GM12878 (cell line): ENCODE data around the gene RAB37. TPM values are rescaled to one million over a fixed set of nuclear protein-coding genes. Genes with fewer than 3 reads are reported as not detected.
A peak's percentile ranks its signal among the peaks of the same experiment; 100 is the strongest.

Experiments used
- ATAC-seq: fragments of 200-7000 bp; cut with Tn5 transposase; 3 replicates; pipeline ENCODE4 v1.9.1; 2020; ENCODE audit warnings: mild to moderate bottlenecking, moderate library complexity
- BruUV-seq: library from RNA; stranded (reverse); fragments of 400-500 nt; replicated peaks from 2 replicates; lab custom pipeline; 2021; lab: Mats Ljungman, UMichigan
- CTCF ChIA-PET: fragments of 300-600 bp; sonication (Branson Sonifier 250); formaldehyde crosslinking; extraction: SDS; loops from one replicate; lab custom pipeline; 2021; ENCODE audit warnings: inconsistent platforms; lab: Yijun Ruan, JAX
- POLR2A ChIA-PET: fragments of 350-600 bp; formaldehyde crosslinking; extraction: SDS; loops from one replicate; lab custom pipeline; 2021; ENCODE audit warnings: inconsistent platforms; lab: Charles Lee
- RAD21 ChIA-PET: fragments of 300-600 bp; sonication (Branson Sonifier 250); formaldehyde crosslinking; loops from one replicate; lab custom pipeline; 2023; ENCODE audit warnings: antibody characterized with exemption; ENCODE audit not compliant: unreplicated experiment; lab: Charles Lee
- SMC1A ChIA-PET: fragments of 300-600 bp; sonication (Branson Sonifier 250); formaldehyde crosslinking; loops from one replicate; lab custom pipeline; 2023; ENCODE audit not compliant: unreplicated experiment, uncharacterized antibody; lab: Charles Lee
- DNase-seq: peaks from one replicate; pipeline ENCODE4 v3.0.0-alpha.2; 2011; ENCODE audit warnings: low read depth, low spot score
- FAIRE-seq: peaks from 3 replicates; lab custom pipeline; 2011; peaks lifted over from hg19 to GRCh38; lab: Jason Lieb, UNC
- H2AFZ ChIP-seq: 2 replicates; pipeline ENCODE4 v1.6.0; 2011; ENCODE audit warnings: low read depth, low read length, control low read depth; ENCODE audit not compliant: control insufficient read depth
- H3K27ac ChIP-seq: 2 replicates; pipeline ENCODE4 v1.5.1; 2011; ENCODE audit warnings: control low read depth; ENCODE audit not compliant: control insufficient read depth, insufficient read depth
- H3K27me3 ChIP-seq, 2 experiments: replicated peaks in 1 of 2; 2 replicates each; pipeline versions ENCODE4 v1.6.0 to v1.6.1; 2011; ENCODE audit warnings: low read length in 1 of 2; ENCODE audit not compliant: control insufficient read depth in 2 of 2, insufficient read depth in 2 of 2
- H3K36me3 ChIP-seq, 2 experiments: 2 replicates each; pipeline ENCODE4 v1.5.1; 2011; ENCODE audit warnings: low read length in 1 of 2; ENCODE audit not compliant: control insufficient read depth in 2 of 2, insufficient read depth in 2 of 2
- H3K4me1 ChIP-seq: 2 replicates; pipeline ENCODE4 v1.6.1; 2011; ENCODE audit warnings: mild to moderate bottlenecking, low read length, moderate library complexity, mixed read lengths; ENCODE audit not compliant: control insufficient read depth, insufficient read depth
- H3K4me2 ChIP-seq: 2 replicates; pipeline ENCODE4 v1.6.0; 2011; ENCODE audit warnings: control low read depth; ENCODE audit not compliant: control insufficient read depth, insufficient read depth
- H3K4me3 ChIP-seq: fragments of 200-600 bp; sonication (generic); 2 replicates; pipeline ENCODE4 v1.5.1; 2016
- H3K79me2 ChIP-seq: 2 replicates; pipeline ENCODE4 v1.6.0; 2011; ENCODE audit warnings: low read length; ENCODE audit not compliant: control insufficient read depth, insufficient read depth
- H3K9ac ChIP-seq: 2 replicates; pipeline ENCODE4 v1.8.0; 2011; ENCODE audit warnings: low read length, control low read depth, mixed read lengths; ENCODE audit not compliant: control insufficient read depth, insufficient read depth
- H3K9me3 ChIP-seq: replicated peaks from 3 replicates; pipeline ENCODE4 v1.5.1; 2011; ENCODE audit warnings: mild to moderate bottlenecking, low read length; ENCODE audit not compliant: control insufficient read depth, insufficient read depth
- H4K20me1 ChIP-seq: 2 replicates; pipeline ENCODE4 v1.6.0; 2011; ENCODE audit not compliant: control insufficient read depth, insufficient read depth
- CBFB ChIP-seq: IDR thresholded peaks from 2 replicates; pipeline ENCODE4 v1.6.1; 2016; ENCODE audit warnings: antibody characterized with exemption, low read depth
- CEBPB ChIP-seq, 2 experiments: fragments of 150-350 bp in 1 of 2; IDR thresholded peaks; 2 replicates each; pipeline ENCODE4 v1.6.1; 2012 to 2014; ENCODE audit warnings: low read depth in 2 of 2, low read length in 2 of 2, borderline replicate concordance in 1 of 2, inconsistent platforms in 1 of 2
- CTCF ChIP-seq, 3 experiments: IDR thresholded peaks in 2 of 3; conservative IDR thresholded peaks in 1 of 3; 2 replicates each; pipeline ENCODE4 v1.5.1; 2011; ENCODE audit warnings: low read depth in 3 of 3, low read length in 3 of 3, mild to moderate bottlenecking in 3 of 3, control low read depth in 2 of 3, moderate library complexity in 2 of 3, inconsistent platforms in 1 of 3, mixed read lengths in 1 of 3; ENCODE audit not compliant: control insufficient read depth in 2 of 3, insufficient read depth in 1 of 3; ENCODE audit errors: extremely low read depth in 1 of 3
- E2F4 ChIP-seq: IDR thresholded peaks from 2 replicates; pipeline ENCODE4 v1.6.1; 2012; ENCODE audit warnings: low read depth, low read length, improper control_type of control experiment
- HDGF ChIP-seq: fragments of 450-650 bp; IDR thresholded peaks from 2 replicates; pipeline ENCODE4 v1.6.1; 2016; ENCODE audit warnings: antibody characterized with exemption
- IKZF1 ChIP-seq: fragments of 450-650 bp; conservative IDR thresholded peaks from 2 replicates; pipeline ENCODE4 v1.6.1; 2017; ENCODE audit warnings: antibody characterized with exemption, mild to moderate bottlenecking
- IRF3 ChIP-seq: fragments of 450-650 bp; IDR thresholded peaks from 2 replicates; pipeline ENCODE4 v1.6.1; 2014; ENCODE audit warnings: mild to moderate bottlenecking
- JUNB ChIP-seq: IDR thresholded peaks from 2 replicates; pipeline ENCODE4 v1.6.1; 2016; ENCODE audit warnings: antibody characterized with exemption, mild to moderate bottlenecking
- MEF2B ChIP-seq: fragments of 450-650 bp; IDR thresholded peaks from 2 replicates; pipeline ENCODE4 v1.6.1; 2018; ENCODE audit warnings: mild to moderate bottlenecking, moderate library complexity; ENCODE audit not compliant: partially characterized antibody, poor library complexity, severe bottlenecking
- MLLT1 ChIP-seq: fragments of 450-650 bp; IDR thresholded peaks from 2 replicates; pipeline ENCODE4 v1.6.1; 2016; ENCODE audit warnings: mild to moderate bottlenecking
- NFYB ChIP-seq: IDR thresholded peaks from 2 replicates; pipeline ENCODE4 v1.6.1; 2011; ENCODE audit warnings: low read depth, mild to moderate bottlenecking, low read length, improper control_type of control experiment, moderate library complexity; ENCODE audit not compliant: insufficient read depth
- NR2C1 ChIP-seq: fragments of 450-650 bp; IDR thresholded peaks from 2 replicates; pipeline ENCODE4 v1.6.1; 2017; ENCODE audit warnings: antibody characterized with exemption, mild to moderate bottlenecking, moderate library complexity
- RB1 ChIP-seq: fragments of 450-650 bp; formaldehyde crosslinking; IDR thresholded peaks from 2 replicates; pipeline ENCODE4 v1.6.1; 2017; ENCODE audit warnings: mild to moderate bottlenecking, borderline replicate concordance
- SPI1 ChIP-seq: IDR thresholded peaks from 2 replicates; pipeline ENCODE4 v1.6.1; 2011; ENCODE audit warnings: low read depth, mild to moderate bottlenecking, low read length, moderate library complexity, borderline replicate concordance; ENCODE audit not compliant: insufficient read depth
- TCF12 ChIP-seq: IDR thresholded peaks from 2 replicates; pipeline ENCODE4 v1.6.1; 2011; ENCODE audit warnings: low read depth, mild to moderate bottlenecking, low read length
- YY1 ChIP-seq: IDR thresholded peaks from 2 replicates; pipeline ENCODE4 v1.6.1; 2011; ENCODE audit warnings: low read depth, mild to moderate bottlenecking, low read length
- WGBS: methylation state at CpG from one replicate; pipeline ENCODE4 v1.1.6; 2016; ENCODE audit warnings: low lambda C conversion rate; ENCODE audit not compliant: insufficient replicate concordance, insufficient coverage; ENCODE audit errors: missing lambda C conversion rate; 5-methylcytosine and 5-hydroxymethylcytosine counted together
- in situ Hi-C: fragments of 300-500 bp; cut with MboI; formaldehyde crosslinking; loops from 9 replicates; pipeline ENCODE4 v1.14.3; 2018; ENCODE audit warnings: mixed read lengths
- intact Hi-C: fragments of 100-400 bp; cut with micrococcal nuclease; formaldehyde crosslinking; loops from one replicate; pipeline ENCODE4 v1.14.2; 2022; ENCODE audit not compliant: unreplicated experiment
- polyA plus RNA-seq, 11 experiments: library from polyadenylated mRNA; depleted of rRNA in 4 of 11; unstranded in 6 of 11; stranded (reverse) in 5 of 11; fragments of >200 nt; fragmentation: Nextera tagmentation in 4 of 11; fragmentation: Illumina TruSeq in 1 of 11; extraction: Ambion mirVana in 4 of 11; extraction: Trizol in 1 of 11; gene quantifications; 1 replicate in 1 of 11; 2 replicates in 10 of 11; pipeline versions ENCODE4 v1.2.1 to v1.2.3, GENCODE V29; 2011 to 2016; ENCODE audit warnings: inconsistent platforms in 2 of 11, missing spikeins in 2 of 11, low read depth in 1 of 11
- total RNA-seq, 4 experiments: library from RNA; depleted of rRNA in 3 of 4; stranded (reverse); fragments of >200 nt in 3 of 4; fragmentation: Illumina TruSeq in 1 of 4; extraction: Trizol in 1 of 4; gene quantifications; 2 replicates each; pipeline versions ENCODE4 v1.2.1 to v1.2.3, GENCODE V29; 2013 to 2021

Gene RAB37
- total and polyA plus RNA-seq, 10 of the 15 experiments (the other 5 are each of a cell fraction or from before 2014, with no cell fraction given) = 0.48 to 5.6 (median 1.7) TPM

- TF ChIP-seq CEBPB (IDR thresholded peaks at IDR 0.05; ENCODE audit: borderline replicate concordance in 1 of 2, low read depth in 2 of 2, low read length in 2 of 2) = no peak
- TF ChIP-seq TCF12 = no peak
Measured at GRCh38 chr17:74746922-74747321, 9.9 kb downstream of the RAB37 start (continued).

GRCh38 chr17:74748279-74748528, 11.1 kb downstream of the RAB37 start:
- Histone ChIP-seq H3K4me2 (peak overlapping the region; percentile 85), H4K20me1 (no peaks in the 10 kb centered on the region), H3K4me1 (peaks cover 8% of the 10 kb centered on the region), H3K79me2 (peaks cover 33% of the 10 kb centered on the region), H3K36me3 (no peaks in the 10 kb centered on the region), H3K9ac (peak overlapping the region; percentile 51; the same call in 1 of the 2 replicates), H3K4me3 (peak overlapping the region; percentile 65; the same call in 1 of the 2 replicates), H3K27ac (peak overlapping the region; percentile 28; the same call in 1 of the 2 replicates), H3K9me3 (no peaks in the 10 kb centered on the region), H3K27me3 (no peaks in the 10 kb centered on the region), H2AFZ (peak overlapping the region; percentile 64)
- intact Hi-C loops (no loop called here), in situ Hi-C loops (no loop called here)
- WGBS = 1% methylated on average over 19 of the region's 34 CpGs
- ChIA-PET RAD21 (interaction anchor here (2.0 kb wide), 1 partner anchor 91 kb away, joined by 6 read pairs; no protein-coding TSS in a partner anchor), SMC1A (interaction anchor here (3.3 kb wide), 1 partner anchor 11 kb away, joined by 15 read pairs; the partner anchor contains the start of gene RAB37), POLR2A (interaction anchor here (3.1 kb wide), 1 partner anchor 10 kb away, joined by 22 read pairs; the partner anchor contains the start of gene RAB37), CTCF (interaction anchor here (0.6 to 4.5 kb wide), 5 partner anchors 12 to 126 kb away, joined by 3 to 98 read pairs (median 43); partner anchors contain the start of genes GRIN2C and RAB37)
- BruUV-seq = no TSS peak
- DNase-seq (no peak), ATAC-seq (no peak), FAIRE-seq (no peak)
- 0 out of 2 replicates have a peak, but pooled peaks have one; percentile 20 for TF ChIP-seq NR2C1
- TF ChIP-seq NFYB = peak; percentile 92; the same call in 1 of the 2 replicates
- 0 out of 2 replicates have a peak, but pooled peaks have one; percentile 9 for TF ChIP-seq E2F4
- no peak for TF ChIP-seq JUNB
- peak; percentile 82; the same call in 1 of the 2 replicates for TF ChIP-seq YY1
- TF ChIP-seq RB1 = 0 out of 2 replicates have a peak, but pooled peaks have one; percentile 21
- 0 out of 2 replicates have a peak, but pooled peaks have one; percentile 5 for TF ChIP-seq IKZF1
- TF ChIP-seq MLLT1 = 0 out of 2 replicates have a peak, but pooled peaks have one; percentile 27
- TF ChIP-seq SPI1 = peak; percentile 53; the same call in 1 of the 2 replicates
- no peak for TF ChIP-seq CBFB
- TF ChIP-seq CTCF (IDR thresholded peaks at IDR 0.05 in 2 of 3, conservative IDR thresholded peaks at IDR 0.05 in 1 of 3; ENCODE audit: control insufficient read depth in 2 of 3, extremely low read depth in 1 of 3, insufficient read depth in 1 of 3, low read depth in 3 of 3, low read length in 3 of 3) = peak in 1 of 3 experiments; percentile 13; a peak in 1 of 6 replicates
- TF ChIP-seq MEF2B = no peak
- 0 out of 2 replicates have a peak, but pooled peaks have one; percentile 49 for TF ChIP-seq IRF3
- TF ChIP-seq HDGF = no peak
